22Rv1 (cell line): Measurements from ENCODE around the gene PMPCA.

Source experiments
- H3K27ac ChIP-seq: fragments of 450-650 bp; 2 replicates; pipeline ENCODE4 v1.5.1; 2017
- ZFX ChIP-seq: fragments of 450-650 bp; IDR thresholded peaks from 2 replicates; pipeline ENCODE4 v1.6.1; 2017; ENCODE audit warnings: antibody characterized with exemption, borderline replicate concordance
- TF ChIP-seq, protein P1 (sequence below): fragments of 450-650 bp; IDR thresholded peaks from 2 replicates; pipeline ENCODE4 v1.5.1; 2017; ENCODE audit warnings: mild to moderate bottlenecking

PMPCA gene

GRCh38 chr9:136470792-136471469, 60.5 kb downstream of the PMPCA start:
- no peak overlapping the region for H3K27ac ChIP-seq
- TF ChIP-seq, protein P1, sequence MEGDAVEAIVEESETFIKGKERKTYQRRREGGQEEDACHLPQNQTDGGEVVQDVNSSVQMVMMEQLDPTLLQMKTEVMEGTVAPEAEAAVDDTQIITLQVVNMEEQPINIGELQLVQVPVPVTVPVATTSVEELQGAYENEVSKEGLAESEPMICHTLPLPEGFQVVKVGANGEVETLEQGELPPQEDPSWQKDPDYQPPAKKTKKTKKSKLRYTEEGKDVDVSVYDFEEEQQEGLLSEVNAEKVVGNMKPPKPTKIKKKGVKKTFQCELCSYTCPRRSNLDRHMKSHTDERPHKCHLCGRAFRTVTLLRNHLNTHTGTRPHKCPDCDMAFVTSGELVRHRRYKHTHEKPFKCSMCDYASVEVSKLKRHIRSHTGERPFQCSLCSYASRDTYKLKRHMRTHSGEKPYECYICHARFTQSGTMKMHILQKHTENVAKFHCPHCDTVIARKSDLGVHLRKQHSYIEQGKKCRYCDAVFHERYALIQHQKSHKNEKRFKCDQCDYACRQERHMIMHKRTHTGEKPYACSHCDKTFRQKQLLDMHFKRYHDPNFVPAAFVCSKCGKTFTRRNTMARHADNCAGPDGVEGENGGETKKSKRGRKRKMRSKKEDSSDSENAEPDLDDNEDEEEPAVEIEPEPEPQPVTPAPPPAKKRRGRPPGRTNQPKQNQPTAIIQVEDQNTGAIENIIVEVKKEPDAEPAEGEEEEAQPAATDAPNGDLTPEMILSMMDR: no peak
- no peak for TF ChIP-seq ZFX

- TF ChIP-seq, protein P1: no peak
- no peak for TF ChIP-seq ZFX
- H3K27ac ChIP-seq: no peak overlapping the region
Measured at GRCh38 chr9:136471802-136472487, 61.5 kb downstream of the PMPCA start.

- TF ChIP-seq ZFX: no peak
- TF ChIP-seq, protein P1: no peak
- H3K27ac ChIP-seq: no peak overlapping the region
Measured at GRCh38 chr9:136472640-136473353, 62.3 kb downstream of the PMPCA start.

GRCh38 chr9:136473354-136473721, 62.9 kb downstream of the PMPCA start:
- TF ChIP-seq, protein P1: no peak
- TF ChIP-seq ZFX: no peak

More at GRCh38 chr9:136473354-136473721, 62.9 kb downstream of the PMPCA start:
- H3K27ac ChIP-seq: no peak overlapping the region
